Vagina (tissue), 2 donors: ENCODE measurements around the gene MCM3.

Experiments
- POLR2AphosphoS5 ChIP-seq, 2 donors: sonication (generic); formaldehyde crosslinking; IDR thresholded peaks; one replicate each; pipeline ENCODE4 v1.9.0; 2017; ENCODE audit warnings: antibody characterized with exemption in 2 of 2, mild to moderate bottlenecking in 2 of 2, low read depth in 1 of 2; ENCODE audit not compliant: insufficient read depth in 1 of 2
- TF ChIP-seq, protein P1 (sequence below), 3 experiments: fragments of 450-650 bp in 2 of 3; fragments of 200-600 bp in 1 of 3; sonication (generic) in 1 of 3; IDR thresholded peaks; one replicate each; pipeline ENCODE4 v1.5.1; 2017 to 2019; ENCODE audit warnings: antibody characterized with exemption in 3 of 3, mild to moderate bottlenecking in 2 of 3, moderate library complexity in 2 of 3

DNA sequence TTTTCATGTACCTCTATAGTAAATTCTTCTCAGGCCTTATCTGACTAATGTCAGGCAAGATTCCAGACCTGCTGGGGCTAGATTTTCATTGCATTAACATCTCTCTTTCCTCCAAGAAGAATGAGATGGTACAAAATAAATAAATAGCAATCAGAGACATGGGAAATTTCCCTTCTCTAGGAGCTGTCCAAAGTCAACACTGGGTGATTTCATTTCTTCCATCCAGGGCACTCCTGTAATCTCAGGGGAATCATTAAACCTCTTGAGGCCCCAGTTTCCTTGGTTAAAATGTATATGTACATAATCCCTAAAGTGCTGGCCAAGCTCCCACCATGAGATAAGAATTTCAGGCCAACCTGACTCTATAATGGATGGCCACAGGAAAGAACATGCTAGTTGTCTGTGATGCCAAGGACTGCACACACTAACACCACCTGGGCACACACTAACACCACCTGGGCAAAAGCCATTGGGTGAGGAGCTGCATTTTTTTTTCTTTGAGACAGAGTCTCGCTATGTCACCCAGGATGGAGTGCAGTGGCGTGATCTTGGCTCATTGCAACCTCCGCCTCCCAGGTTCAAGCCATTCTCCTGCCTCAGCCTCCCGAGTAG lies 41.2 kb downstream of the MCM3 start:
- TF ChIP-seq, protein P1, sequence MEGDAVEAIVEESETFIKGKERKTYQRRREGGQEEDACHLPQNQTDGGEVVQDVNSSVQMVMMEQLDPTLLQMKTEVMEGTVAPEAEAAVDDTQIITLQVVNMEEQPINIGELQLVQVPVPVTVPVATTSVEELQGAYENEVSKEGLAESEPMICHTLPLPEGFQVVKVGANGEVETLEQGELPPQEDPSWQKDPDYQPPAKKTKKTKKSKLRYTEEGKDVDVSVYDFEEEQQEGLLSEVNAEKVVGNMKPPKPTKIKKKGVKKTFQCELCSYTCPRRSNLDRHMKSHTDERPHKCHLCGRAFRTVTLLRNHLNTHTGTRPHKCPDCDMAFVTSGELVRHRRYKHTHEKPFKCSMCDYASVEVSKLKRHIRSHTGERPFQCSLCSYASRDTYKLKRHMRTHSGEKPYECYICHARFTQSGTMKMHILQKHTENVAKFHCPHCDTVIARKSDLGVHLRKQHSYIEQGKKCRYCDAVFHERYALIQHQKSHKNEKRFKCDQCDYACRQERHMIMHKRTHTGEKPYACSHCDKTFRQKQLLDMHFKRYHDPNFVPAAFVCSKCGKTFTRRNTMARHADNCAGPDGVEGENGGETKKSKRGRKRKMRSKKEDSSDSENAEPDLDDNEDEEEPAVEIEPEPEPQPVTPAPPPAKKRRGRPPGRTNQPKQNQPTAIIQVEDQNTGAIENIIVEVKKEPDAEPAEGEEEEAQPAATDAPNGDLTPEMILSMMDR (IDR thresholded peaks at IDR 0.05) = no peak
- no peak for TF ChIP-seq POLR2AphosphoS5 (IDR thresholded peaks at IDR 0.05; ENCODE audit: insufficient read depth in 1 of 2, low read depth in 1 of 2)
